Fibroblast of the aortic adventitia (primary cell): ENCODE results near the gene FSCN2. TPM values are rescaled to one million over a fixed set of nuclear protein-coding genes. Genes with fewer than 3 reads are reported as not detected.
A peak's percentile ranks its signal among the peaks of the same experiment; 100 is the strongest.

Experiments
- DNase-seq: peaks from one replicate; pipeline ENCODE4 v3.0.0-alpha.2; 2010; ENCODE audit warnings: low read depth
- H3K4me3 ChIP-seq: 2 replicates; pipeline ENCODE4 v1.5.1; 2011; ENCODE audit warnings: low read depth, mild to moderate bottlenecking, control low read depth, low read length, moderate library complexity
- CTCF ChIP-seq: IDR thresholded peaks from 2 replicates; pipeline ENCODE4 v1.5.1; 2011; ENCODE audit warnings: mild to moderate bottlenecking, low read length, control low read depth, inconsistent platforms; ENCODE audit not compliant: insufficient read depth
- total RNA-seq: library from RNA; depleted of rRNA; stranded (reverse); fragments of >200 nt; gene quantifications from 2 replicates; pipeline ENCODE4 v1.2.3, GENCODE V29; 2012; ENCODE audit warnings: low replicate concordance

The FSCN2 gene
- total RNA-seq, 1 donor, result 1.3 TPM

DNA sequence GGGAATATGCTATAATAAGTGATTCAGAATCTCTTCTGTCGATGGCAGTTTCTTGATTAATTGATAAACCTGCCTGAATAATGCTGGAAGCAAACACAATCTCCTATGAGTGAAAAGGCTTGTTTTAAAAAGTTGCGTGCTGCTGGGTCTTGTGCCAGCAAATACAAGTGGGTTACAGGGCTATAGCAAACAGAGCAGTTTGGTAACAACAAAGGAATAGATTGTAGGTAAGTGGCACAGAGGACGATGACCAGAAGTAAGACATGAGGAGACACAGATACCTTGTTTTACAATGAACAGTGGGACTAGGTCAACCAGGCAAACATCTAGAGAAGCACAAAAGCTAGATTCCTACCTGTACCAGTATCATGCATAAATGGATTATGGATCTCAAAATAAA is 47.7 kb downstream of the FSCN2 start:
- TF ChIP-seq CTCF, result no peak
- H3K4me3 ChIP-seq, result no peak overlapping the region
- no peak for DNase-seq

DNA sequence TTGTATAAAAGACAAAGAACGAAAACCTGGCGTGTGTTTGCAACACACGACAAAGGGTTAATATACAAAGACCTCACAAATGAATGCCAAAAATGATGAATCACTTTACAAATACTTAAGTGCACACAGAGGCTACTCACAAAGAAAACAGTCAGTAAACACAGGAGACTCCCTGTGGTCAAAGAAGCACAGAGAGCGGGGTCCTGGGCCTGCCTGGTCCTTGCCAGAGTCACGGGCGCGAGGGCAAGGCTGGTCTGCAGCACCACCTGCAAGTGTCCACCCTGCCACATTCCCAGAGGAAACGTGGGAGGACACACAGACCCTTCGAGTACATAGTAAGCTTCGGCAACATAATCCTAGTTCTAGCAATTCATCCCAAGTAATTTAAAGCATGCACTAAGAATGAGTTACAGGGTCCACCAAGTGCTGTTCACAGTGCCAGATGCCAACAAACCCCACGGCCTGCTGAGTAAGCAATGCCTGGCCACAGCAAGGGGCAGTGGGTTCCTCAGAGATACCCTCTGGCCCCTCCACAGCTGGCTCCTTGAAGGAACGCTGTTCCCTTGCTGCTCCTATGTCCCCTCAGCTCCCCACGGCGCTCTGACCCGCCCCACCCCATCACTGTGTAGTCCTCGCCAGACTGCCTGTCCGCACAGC is 48.6 kb downstream of the FSCN2 start:
- DNase-seq, result peak; percentile 86
- peak; percentile 7 for TF ChIP-seq CTCF
- peak overlapping the region; percentile 42 for H3K4me3 ChIP-seq

GRCh38 chr17:81577278-81578000 is 49.3 kb downstream of the FSCN2 start:
- peak; percentile 43 for DNase-seq
- H3K4me3 ChIP-seq, result peak overlapping the region; percentile 42
- no peak for TF ChIP-seq CTCF

DNA sequence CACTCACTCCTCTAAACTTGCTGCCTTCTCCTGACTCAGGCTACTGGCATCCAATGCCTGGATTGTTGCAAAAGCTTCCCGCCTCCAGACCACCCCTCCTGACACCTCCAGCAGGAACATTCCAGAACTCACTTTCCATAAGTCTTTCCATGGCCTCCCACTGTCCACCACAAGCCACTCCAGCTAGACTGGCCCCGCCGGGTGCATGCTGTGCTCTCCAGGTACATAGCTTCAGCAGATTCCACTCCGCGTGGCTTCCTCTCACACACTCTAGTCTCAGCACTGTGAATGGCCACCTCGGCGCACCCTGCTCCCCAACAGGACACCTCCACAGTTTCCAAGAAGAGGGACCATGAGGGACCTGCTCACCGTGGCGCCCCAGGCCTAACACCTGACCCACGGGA is 49.9 kb downstream of the FSCN2 start:
- H3K4me3 ChIP-seq, result no peak overlapping the region
- DNase-seq, result peak; percentile 28

GRCh38 chr17:81578561-81579225 is 50.5 kb downstream of the FSCN2 start:
- no peak for DNase-seq
- no peak overlapping the region for H3K4me3 ChIP-seq
- no peak for TF ChIP-seq CTCF

More for the DNA sequence above, 49.9 kb downstream of the FSCN2 start:
- TF ChIP-seq CTCF, result no peak

- no peak for DNase-seq
- H3K4me3 ChIP-seq, result no peak overlapping the region
- no peak for TF ChIP-seq CTCF
Measured at GRCh38 chr17:81579298-81579697, 51.1 kb downstream of the FSCN2 start.
